ENCODE results near the gene MOSPD2.

The MOSPD2 gene

GRCh38 chrX:14837155-14837554 lies 36.1 kb upstream of the MOSPD2 start:
- in situ Hi-C loops (cut with MboI; ENCODE audit: low pct_unique_long_range_greater_than_20kb, low sequenced_read_pairs, unreplicated experiment) = no loop called here
- peak; percentile 4 for DNase-seq (ENCODE audit: low spot score)
- TF ChIP-seq CTCF (IDR thresholded peaks at IDR 0.05; ENCODE audit: extremely low read depth, insufficient read depth, missing control alignments) = no peak

- in situ Hi-C loops (cut with MboI; ENCODE audit: low pct_unique_long_range_greater_than_20kb, low sequenced_read_pairs, unreplicated experiment) = no loop called here
- TF ChIP-seq CTCF (IDR thresholded peaks at IDR 0.05; ENCODE audit: extremely low read depth, insufficient read depth, missing control alignments) = no peak
- no peak for DNase-seq (ENCODE audit: low spot score)
Observed at GRCh38 chrX:14843666-14844065, 29.6 kb upstream of the MOSPD2 start.

GRCh38 chrX:14851526-14851925 lies 21.7 kb upstream of the MOSPD2 start:
- no peak for TF ChIP-seq CTCF (IDR thresholded peaks at IDR 0.05; ENCODE audit: extremely low read depth, insufficient read depth, missing control alignments)
- DNase-seq (ENCODE audit: low spot score) = no peak
- in situ Hi-C loops (cut with MboI; ENCODE audit: low pct_unique_long_range_greater_than_20kb, low sequenced_read_pairs, unreplicated experiment) = no loop called here

- no peak for TF ChIP-seq CTCF (IDR thresholded peaks at IDR 0.05; ENCODE audit: extremely low read depth, insufficient read depth, missing control alignments)
- DNase-seq (ENCODE audit: low spot score) = no peak
- in situ Hi-C loops (cut with MboI; ENCODE audit: low pct_unique_long_range_greater_than_20kb, low sequenced_read_pairs, unreplicated experiment) = no loop called here
Observed at GRCh38 chrX:14864631-14865030, 8.6 kb upstream of the MOSPD2 start.

GRCh38 chrX:14865201-14865600 lies 8.0 kb upstream of the MOSPD2 start:
- no peak for TF ChIP-seq CTCF (IDR thresholded peaks at IDR 0.05; ENCODE audit: extremely low read depth, insufficient read depth, missing control alignments)
- in situ Hi-C loops (cut with MboI; ENCODE audit: low pct_unique_long_range_greater_than_20kb, low sequenced_read_pairs, unreplicated experiment) = no loop called here
- DNase-seq (ENCODE audit: low spot score) = no peak

- in situ Hi-C loops (cut with MboI; ENCODE audit: low pct_unique_long_range_greater_than_20kb, low sequenced_read_pairs, unreplicated experiment) = no loop called here
Observed at GRCh38 chrX:14871767-14872166, 1.5 kb upstream of the MOSPD2 start.

More at GRCh38 chrX:14871767-14872166, 1.5 kb upstream of the MOSPD2 start:
- no peak for DNase-seq (ENCODE audit: low spot score)
- TF ChIP-seq CTCF (IDR thresholded peaks at IDR 0.05; ENCODE audit: extremely low read depth, insufficient read depth, missing control alignments) = no peak
